Liver (tissue), 3 donors: ENCODE measurements around the gene RSBN1.

ENCODE experiments used
- ATF3 ChIP-seq: IDR thresholded peaks from 2 replicates; pipeline ENCODE4 v1.6.1; 2016; ENCODE audit warnings: antibody characterized with exemption
- EGR1 ChIP-seq, 2 donors: IDR thresholded peaks; 2 replicates each; pipeline ENCODE4 v1.6.1; 2016 to 2018; ENCODE audit warnings: antibody characterized with exemption in 2 of 2, low read depth in 2 of 2
- FOXA1 ChIP-seq: IDR thresholded peaks from 2 replicates; pipeline ENCODE4 v1.6.1; 2016; ENCODE audit warnings: antibody characterized with exemption
- HNF4G ChIP-seq: IDR thresholded peaks from 2 replicates; pipeline ENCODE4 v1.6.1; 2016; ENCODE audit warnings: antibody characterized with exemption
- JUND ChIP-seq, 2 donors: IDR thresholded peaks; 2 replicates each; pipeline ENCODE4 v1.6.1; 2016; ENCODE audit warnings: antibody characterized with exemption in 2 of 2
- MAX ChIP-seq: IDR thresholded peaks from 2 replicates; pipeline ENCODE4 v1.6.1; 2016; ENCODE audit warnings: antibody characterized with exemption
- NR2F2 ChIP-seq: IDR thresholded peaks from 2 replicates; pipeline ENCODE4 v1.6.1; 2016; ENCODE audit warnings: antibody characterized with exemption
- RAD21 ChIP-seq, 2 donors: IDR thresholded peaks; 2 replicates each; pipeline ENCODE4 v1.6.1; 2016; ENCODE audit warnings: antibody characterized with exemption in 2 of 2, mild to moderate bottlenecking in 2 of 2
- REST ChIP-seq: IDR thresholded peaks from 2 replicates; pipeline ENCODE4 v1.6.1; 2016; ENCODE audit warnings: antibody characterized with exemption, mild to moderate bottlenecking
- SP1 ChIP-seq: IDR thresholded peaks from 2 replicates; pipeline ENCODE4 v1.6.1; 2018; ENCODE audit warnings: antibody characterized with exemption, mild to moderate bottlenecking
- TAF1 ChIP-seq: conservative IDR thresholded peaks from 2 replicates; pipeline ENCODE4 v1.6.1; 2016; ENCODE audit warnings: antibody characterized with exemption, mild to moderate bottlenecking
- TF ChIP-seq, protein P1 (sequence below): fragments of 150-350 bp; IDR thresholded peaks from 2 replicates; pipeline ENCODE4 v1.5.1; 2017; ENCODE audit warnings: improper control_type of control experiment, low read depth, low read length; ENCODE audit not compliant: missing input control
- donor health status: healthy.
- donor health status: healthy.

DNA sequence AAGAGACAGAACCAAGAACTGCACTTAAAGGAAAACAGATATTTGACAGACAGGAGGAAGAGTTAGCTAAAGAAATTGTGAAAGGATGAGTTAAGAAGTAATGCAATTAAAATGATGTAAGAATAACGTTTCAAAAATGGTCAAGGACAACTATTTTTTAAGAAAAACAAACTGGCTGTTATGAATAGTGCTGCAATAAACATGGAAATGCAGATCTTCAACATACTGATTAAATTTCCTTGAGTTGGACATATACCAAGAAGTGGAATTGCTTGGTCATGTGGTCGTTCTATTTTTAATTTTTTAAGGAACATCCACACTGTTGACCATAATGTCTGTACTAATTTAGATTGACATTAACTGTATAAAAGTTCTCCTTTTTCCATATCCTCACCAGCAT is 29.9 kb downstream of the RSBN1 start:
- TF ChIP-seq, protein P1, sequence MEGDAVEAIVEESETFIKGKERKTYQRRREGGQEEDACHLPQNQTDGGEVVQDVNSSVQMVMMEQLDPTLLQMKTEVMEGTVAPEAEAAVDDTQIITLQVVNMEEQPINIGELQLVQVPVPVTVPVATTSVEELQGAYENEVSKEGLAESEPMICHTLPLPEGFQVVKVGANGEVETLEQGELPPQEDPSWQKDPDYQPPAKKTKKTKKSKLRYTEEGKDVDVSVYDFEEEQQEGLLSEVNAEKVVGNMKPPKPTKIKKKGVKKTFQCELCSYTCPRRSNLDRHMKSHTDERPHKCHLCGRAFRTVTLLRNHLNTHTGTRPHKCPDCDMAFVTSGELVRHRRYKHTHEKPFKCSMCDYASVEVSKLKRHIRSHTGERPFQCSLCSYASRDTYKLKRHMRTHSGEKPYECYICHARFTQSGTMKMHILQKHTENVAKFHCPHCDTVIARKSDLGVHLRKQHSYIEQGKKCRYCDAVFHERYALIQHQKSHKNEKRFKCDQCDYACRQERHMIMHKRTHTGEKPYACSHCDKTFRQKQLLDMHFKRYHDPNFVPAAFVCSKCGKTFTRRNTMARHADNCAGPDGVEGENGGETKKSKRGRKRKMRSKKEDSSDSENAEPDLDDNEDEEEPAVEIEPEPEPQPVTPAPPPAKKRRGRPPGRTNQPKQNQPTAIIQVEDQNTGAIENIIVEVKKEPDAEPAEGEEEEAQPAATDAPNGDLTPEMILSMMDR, result no peak
- no peak for TF ChIP-seq RAD21 (IDR thresholded peaks at IDR 0.05)
- TF ChIP-seq ATF3, result no peak
- no peak for TF ChIP-seq HNF4G
- TF ChIP-seq TAF1, result no peak
- TF ChIP-seq JUND (IDR thresholded peaks at IDR 0.05), result no peak
- no peak for TF ChIP-seq REST
- no peak for TF ChIP-seq EGR1 (IDR thresholded peaks at IDR 0.05; ENCODE audit: low read depth in 2 of 2)
- TF ChIP-seq NR2F2, result no peak
- no peak for TF ChIP-seq FOXA1
- TF ChIP-seq MAX, result no peak
- no peak for TF ChIP-seq SP1
